Sigmoid colon (tissue), 7 donors: ENCODE results near the gene MRPL40. TPM values are rescaled to one million over a fixed set of nuclear protein-coding genes. Genes with fewer than 3 reads are reported as not detected.

Experiments
- DNase-seq: peaks from one replicate; pipeline ENCODE4 v3.0.0-alpha.2; 2019
- H3K27ac ChIP-seq, 4 donors: fragments of 200-600 bp; sonication (generic); one replicate each; pipeline ENCODE4 v1.5.1; 2016 to 2019; ENCODE audit warnings: mild to moderate bottlenecking in 1 of 4
- H3K27me3 ChIP-seq, 3 donors: fragments of 200-600 bp; sonication (generic); one replicate each; pipeline ENCODE4 v1.5.1; 2019; ENCODE audit warnings: mild to moderate bottlenecking in 1 of 3
- H3K36me3 ChIP-seq, 4 donors: fragments of 200-600 bp; sonication (generic); one replicate each; pipeline ENCODE4 v1.5.1; 2016 to 2019
- H3K4me1 ChIP-seq, 4 donors: fragments of 200-600 bp; sonication (generic); one replicate each; pipeline ENCODE4 v1.5.1; 2017 to 2019
- H3K4me3 ChIP-seq, 4 donors: fragments of 200-600 bp; sonication (generic); one replicate each; pipeline ENCODE4 v1.5.1; 2017 to 2019; ENCODE audit warnings: mild to moderate bottlenecking in 2 of 4, moderate library complexity in 1 of 4
- H3K9me3 ChIP-seq, 4 donors: fragments of 200-600 bp in 3 of 4; sonication (generic) in 3 of 4; one replicate each; pipeline versions ENCODE4 v1.5.1 to v1.6.1; 2013 to 2019
- EP300 ChIP-seq, 4 donors: sonication (generic); formaldehyde crosslinking; IDR thresholded peaks; one replicate each; pipeline ENCODE4 v1.6.1; 2017; ENCODE audit warnings: antibody characterized with exemption in 4 of 4
- POLR2A ChIP-seq, 2 donors: fragments of 450-650 bp; IDR thresholded peaks; one replicate each; pipeline ENCODE4 v1.6.1; 2016; ENCODE audit warnings: antibody characterized with exemption in 2 of 2, mild to moderate bottlenecking in 2 of 2, moderate library complexity in 2 of 2
- POLR2AphosphoS5 ChIP-seq, 4 donors: sonication (generic); formaldehyde crosslinking; IDR thresholded peaks; one replicate each; pipeline ENCODE4 v1.6.1; 2017; ENCODE audit warnings: antibody characterized with exemption in 4 of 4
- WGBS, 2 donors: extraction: QIAGEN DNeasy Blood & Tissue Kit; methylation state at CpG; one replicate each; pipeline ENCODE4 v1.1.7; 2013; 5-methylcytosine and 5-hydroxymethylcytosine counted together
- intact Hi-C: fragments of 100-400 bp; cut with DNase I; formaldehyde crosslinking; loops from one replicate; pipeline ENCODE4 v1.15.1; 2023
- polyA plus RNA-seq, 3 donors: library from polyadenylated mRNA; stranded (reverse); fragments of 200-250 nt; gene quantifications; one replicate each; pipeline ENCODE4 v1.2.3, GENCODE V29; 2013
- total RNA-seq, 4 donors: library from RNA; depleted of rRNA; stranded (reverse); fragments of >200 nt; gene quantifications; one replicate each; pipeline ENCODE4 v1.1.0, GENCODE V29; 2016
- TF ChIP-seq, protein P1 (sequence below), 4 experiments: fragments of 450-650 bp in 3 of 4; fragments of 200-600 bp in 1 of 4; IDR thresholded peaks; one replicate each; pipeline ENCODE4 v1.5.1; 2016 to 2019; ENCODE audit warnings: antibody characterized with exemption in 4 of 4, mild to moderate bottlenecking in 3 of 4, moderate library complexity in 2 of 4
- donor health status: healthy with polysubstance abuse.
- donor health status: Bipolar disorder and iron deficiency.
- donor health status: healthy.

MRPL40 gene
- total and polyA plus RNA-seq, 7 donors = 19.5 to 32.4 (median 30.1) TPM

DNA sequence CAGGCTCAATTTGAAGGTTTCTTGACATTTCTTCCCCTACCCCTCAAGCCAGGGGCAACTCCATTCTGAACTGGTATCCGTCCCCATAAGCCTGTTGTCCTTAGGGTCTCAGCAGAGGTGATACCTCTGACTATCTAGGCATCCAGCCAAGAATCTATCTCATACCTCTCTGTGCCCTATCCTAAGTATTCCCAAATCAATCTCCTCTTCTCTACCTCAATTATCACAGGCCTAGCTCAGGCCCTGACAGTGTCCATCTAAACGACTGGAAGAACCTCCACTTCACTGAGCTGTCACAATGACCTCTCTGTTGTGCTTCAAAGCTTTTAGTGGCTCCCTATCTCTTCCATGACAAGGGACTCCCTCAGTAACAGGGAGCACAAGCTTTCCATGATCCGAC is 27.7 kb upstream of the MRPL40 start:
- no peak for DNase-seq
- H3K4me3 ChIP-seq = no peak overlapping the region
- no peaks in the 10 kb centered on the region for H3K27me3 ChIP-seq
- no peaks in the 10 kb centered on the region for H3K4me1 ChIP-seq
- intact Hi-C loops = no loop called here
- no peak overlapping the region for H3K27ac ChIP-seq
- WGBS, 2 donors = 97 to 98% methylated on average over 3 of the region's 3 CpGs
- peaks cover 9 to 79% (median 25%) of the 10 kb centered on the region in 4 donors for H3K36me3 ChIP-seq
- no peaks in the 10 kb centered on the region for H3K9me3 ChIP-seq
- no peak for TF ChIP-seq POLR2A (IDR thresholded peaks at IDR 0.05)
- TF ChIP-seq POLR2AphosphoS5 (IDR thresholded peaks at IDR 0.05) = no peak
- no peak for TF ChIP-seq EP300 (IDR thresholded peaks at IDR 0.05)
- TF ChIP-seq, protein P1, sequence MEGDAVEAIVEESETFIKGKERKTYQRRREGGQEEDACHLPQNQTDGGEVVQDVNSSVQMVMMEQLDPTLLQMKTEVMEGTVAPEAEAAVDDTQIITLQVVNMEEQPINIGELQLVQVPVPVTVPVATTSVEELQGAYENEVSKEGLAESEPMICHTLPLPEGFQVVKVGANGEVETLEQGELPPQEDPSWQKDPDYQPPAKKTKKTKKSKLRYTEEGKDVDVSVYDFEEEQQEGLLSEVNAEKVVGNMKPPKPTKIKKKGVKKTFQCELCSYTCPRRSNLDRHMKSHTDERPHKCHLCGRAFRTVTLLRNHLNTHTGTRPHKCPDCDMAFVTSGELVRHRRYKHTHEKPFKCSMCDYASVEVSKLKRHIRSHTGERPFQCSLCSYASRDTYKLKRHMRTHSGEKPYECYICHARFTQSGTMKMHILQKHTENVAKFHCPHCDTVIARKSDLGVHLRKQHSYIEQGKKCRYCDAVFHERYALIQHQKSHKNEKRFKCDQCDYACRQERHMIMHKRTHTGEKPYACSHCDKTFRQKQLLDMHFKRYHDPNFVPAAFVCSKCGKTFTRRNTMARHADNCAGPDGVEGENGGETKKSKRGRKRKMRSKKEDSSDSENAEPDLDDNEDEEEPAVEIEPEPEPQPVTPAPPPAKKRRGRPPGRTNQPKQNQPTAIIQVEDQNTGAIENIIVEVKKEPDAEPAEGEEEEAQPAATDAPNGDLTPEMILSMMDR (IDR thresholded peaks at IDR 0.05) = no peak

DNA sequence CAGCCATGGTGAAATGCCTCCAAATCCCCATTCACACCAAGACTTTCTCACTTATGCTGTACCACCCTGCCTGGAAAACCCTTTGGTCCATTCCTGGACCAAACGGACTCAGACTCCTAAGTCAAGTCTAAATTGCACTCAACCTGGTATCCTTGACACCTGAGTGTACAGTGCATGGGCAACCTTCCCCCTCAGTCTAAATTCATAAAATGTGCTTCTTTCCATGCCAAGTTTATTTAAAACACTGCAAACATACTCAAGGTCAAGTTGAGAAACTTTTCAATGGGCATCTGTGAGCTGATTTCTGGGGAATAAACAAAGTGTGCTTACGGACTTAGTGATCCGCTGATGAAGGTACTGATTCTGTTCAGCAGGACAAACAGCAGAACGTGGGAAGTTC is 27.2 kb upstream of the MRPL40 start:
- WGBS, 2 donors = 94 to 95% methylated on average over 4 of the region's 4 CpGs
- no peak for TF ChIP-seq EP300 (IDR thresholded peaks at IDR 0.05)
- no peak for TF ChIP-seq POLR2AphosphoS5 (IDR thresholded peaks at IDR 0.05)
- no peak for TF ChIP-seq POLR2A (IDR thresholded peaks at IDR 0.05)
- TF ChIP-seq, protein P1 (IDR thresholded peaks at IDR 0.05) = no peak
- DNase-seq = no peak
- no peak overlapping the region for H3K27ac ChIP-seq
- no peaks in the 10 kb centered on the region for H3K27me3 ChIP-seq
- intact Hi-C loops = no loop called here
- no peak overlapping the region for H3K4me3 ChIP-seq
- H3K4me1 ChIP-seq = no peaks in the 10 kb centered on the region
- H3K9me3 ChIP-seq = no peaks in the 10 kb centered on the region
- H3K36me3 ChIP-seq = peaks cover 9 to 79% (median 29%) of the 10 kb centered on the region in 4 donors

DNA sequence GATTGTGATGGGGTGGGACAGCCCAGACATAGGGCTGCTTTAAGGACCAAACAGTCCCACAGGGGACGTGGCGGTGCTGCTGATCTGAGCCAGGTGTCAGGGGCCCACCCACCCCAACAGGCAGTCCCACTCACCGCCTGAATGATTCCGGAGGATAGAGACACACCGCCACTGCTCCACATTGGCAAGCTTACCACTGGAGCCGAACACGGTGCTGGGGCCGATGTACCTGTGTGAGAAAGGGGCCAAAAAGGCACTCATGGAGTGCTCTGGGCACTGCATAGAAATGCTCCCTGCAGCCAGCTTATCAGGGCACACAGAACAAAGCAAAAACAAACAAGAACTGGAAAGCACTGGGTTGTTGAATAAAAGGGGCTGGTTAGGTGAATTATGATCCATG is 26.7 kb upstream of the MRPL40 start:
- Histone ChIP-seq H3K36me3 (peaks cover 9 to 75% (median 32%) of the 10 kb centered on the region in 4 donors), H3K4me3 (no peak overlapping the region), H3K27ac (no peak overlapping the region), H3K9me3 (no peaks in the 10 kb centered on the region), H3K4me1 (peaks cover 0 to under 1% (median 0%) of the 10 kb centered on the region in 4 donors), H3K27me3 (no peaks in the 10 kb centered on the region)
- TF ChIP-seq EP300 (IDR thresholded peaks at IDR 0.05) = no peak
- no peak for TF ChIP-seq POLR2A (IDR thresholded peaks at IDR 0.05)
- no peak for TF ChIP-seq POLR2AphosphoS5 (IDR thresholded peaks at IDR 0.05)
- TF ChIP-seq, protein P1 (IDR thresholded peaks at IDR 0.05) = no peak
- 98% methylated on average over 8 of the region's 8 CpGs for WGBS, 2 donors
- DNase-seq = no peak
- intact Hi-C loops = no loop called here

DNA sequence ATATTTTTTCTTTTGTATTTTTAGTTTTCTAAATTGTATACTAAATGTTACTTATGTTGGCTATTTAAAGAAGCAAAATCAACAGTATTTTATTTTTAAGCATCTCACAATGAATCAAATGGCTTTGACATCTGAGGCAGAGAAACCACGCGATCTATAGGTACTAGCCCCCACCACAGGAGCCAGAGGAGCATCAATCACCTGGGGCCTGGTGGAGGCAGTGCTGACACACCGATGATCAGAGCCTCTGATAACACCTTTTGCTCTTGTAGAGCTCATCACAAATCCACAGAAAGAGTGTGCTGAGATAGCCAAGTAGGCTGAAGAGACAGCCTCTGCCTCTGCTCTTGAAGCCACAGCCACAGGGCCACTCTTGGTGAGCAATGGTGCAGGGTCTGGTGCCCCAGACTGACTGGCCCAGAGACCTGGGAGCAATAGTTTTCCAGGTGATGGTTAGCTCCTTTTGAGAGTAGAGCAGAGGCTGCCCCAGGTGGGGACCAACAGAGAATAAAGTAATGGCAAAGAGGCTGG is 26.0 kb upstream of the MRPL40 start:
- H3K27me3 ChIP-seq = no peaks in the 10 kb centered on the region
- WGBS, 2 donors = 79 to 94% methylated on average over 3 of the region's 3 CpGs
- H3K4me1 ChIP-seq = peaks cover 0 to 7% (median 0%) of the 10 kb centered on the region in 4 donors
- no peak overlapping the region for H3K27ac ChIP-seq
- H3K9me3 ChIP-seq = no peaks in the 10 kb centered on the region
- no peak overlapping the region for H3K4me3 ChIP-seq
- DNase-seq = no peak
- H3K36me3 ChIP-seq = peaks cover 9 to 70% (median 32%) of the 10 kb centered on the region in 4 donors
- TF ChIP-seq EP300 (IDR thresholded peaks at IDR 0.05) (no peak), POLR2A (IDR thresholded peaks at IDR 0.05) (no peak), POLR2AphosphoS5 (IDR thresholded peaks at IDR 0.05) (no peak)
- TF ChIP-seq, protein P1 (IDR thresholded peaks at IDR 0.05) = no peak
- intact Hi-C loops = no loop called here

DNA sequence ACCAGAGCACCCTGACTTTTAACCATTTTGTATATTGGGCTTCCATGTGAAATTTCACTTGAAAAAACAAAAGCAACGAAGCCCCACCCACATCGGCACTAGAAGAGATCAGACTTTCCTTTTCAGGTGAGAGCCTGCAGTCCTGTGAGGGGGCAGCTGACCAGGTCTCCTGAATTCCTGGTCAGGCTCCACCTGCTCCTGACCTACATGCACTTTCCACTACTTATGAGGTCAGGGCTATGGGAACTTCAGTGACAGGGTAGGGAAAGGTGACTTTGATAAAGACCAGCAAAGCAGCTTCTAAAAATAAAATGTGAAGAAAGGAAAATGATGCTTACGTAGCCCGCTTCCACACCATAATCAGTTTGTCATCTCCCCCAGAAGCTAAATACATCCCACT is 25.5 kb upstream of the MRPL40 start:
- peaks cover 9 to 65% (median 32%) of the 10 kb centered on the region in 4 donors for H3K36me3 ChIP-seq
- WGBS, 2 donors = 94 to 95% methylated on average over 4 of the region's 4 CpGs
- peaks cover 0 to 8% (median 0%) of the 10 kb centered on the region in 4 donors for H3K4me1 ChIP-seq

More for the DNA sequence above, 25.5 kb upstream of the MRPL40 start:
- Histone ChIP-seq H3K27me3 (no peaks in the 10 kb centered on the region), H3K9me3 (no peaks in the 10 kb centered on the region), H3K27ac (no peak overlapping the region), H3K4me3 (no peak overlapping the region)
- TF ChIP-seq POLR2AphosphoS5 (IDR thresholded peaks at IDR 0.05) = no peak
- TF ChIP-seq, protein P1 (IDR thresholded peaks at IDR 0.05) = no peak
- TF ChIP-seq POLR2A (IDR thresholded peaks at IDR 0.05) = no peak
- intact Hi-C loops = no loop called here
- DNase-seq = no peak
